Activated CD8-positive, alpha-beta memory T cell treated with anti-CD3 and anti-CD28 coated beads, Interleukin-2, amount 10 ng/mL, durations not matched to agents 7 days and 5 days (primary cell): ENCODE results near the gene PIAS4. TPM values are rescaled to one million over a fixed set of nuclear protein-coding genes. Genes with fewer than 3 reads are reported as not detected.
A peak's percentile ranks its signal among the peaks of the same experiment; 100 is the strongest.

Experiments used
- ATAC-seq: fragments of 150-1000 bp; cut with Tn5 transposase; one replicate; pipeline ENCODE4 v1.10.0; 2021; ENCODE audit warnings: moderate library complexity
- CTCF ChIA-PET: fragments of 350-600 bp; sonication (Branson Sonifier 250); formaldehyde crosslinking; loops from one replicate; lab custom pipeline; 2021; ENCODE audit warnings: antibody characterized with exemption; lab: Charles Lee
- DNase-seq: peaks from one replicate; pipeline ENCODE4 v3.0.0-alpha.2; 2020
- H3K27ac Mint-ChIP-seq: one replicate; pipeline ENCODE4 v1.8.0; 2021; ENCODE audit warnings: mild to moderate bottlenecking, mixed read lengths
- H3K27me3 Mint-ChIP-seq: one replicate; pipeline ENCODE4 v1.8.0; 2021; ENCODE audit warnings: mixed read lengths
- H3K36me3 Mint-ChIP-seq: one replicate; pipeline ENCODE4 v1.8.0; 2021; ENCODE audit warnings: mild to moderate bottlenecking, mixed read lengths
- H3K4me1 Mint-ChIP-seq: one replicate; pipeline ENCODE4 v1.8.0; 2021; ENCODE audit warnings: mixed read lengths
- H3K4me3 Mint-ChIP-seq: one replicate; pipeline ENCODE4 v1.8.0; 2021; ENCODE audit warnings: mild to moderate bottlenecking, moderate library complexity, mixed read lengths
- H3K9me3 Mint-ChIP-seq: one replicate; pipeline ENCODE4 v1.8.0; 2022; ENCODE audit warnings: low read depth, mixed read lengths
- total RNA-seq, 2 experiments: library from RNA; stranded (reverse); gene quantifications; one replicate each; pipeline ENCODE4 v1.2.3, GENCODE V29; 2021

PIAS4 gene
- total RNA-seq, 2 experiments from 2014 or later, result 34.0 to 39.4 TPM

DNA sequence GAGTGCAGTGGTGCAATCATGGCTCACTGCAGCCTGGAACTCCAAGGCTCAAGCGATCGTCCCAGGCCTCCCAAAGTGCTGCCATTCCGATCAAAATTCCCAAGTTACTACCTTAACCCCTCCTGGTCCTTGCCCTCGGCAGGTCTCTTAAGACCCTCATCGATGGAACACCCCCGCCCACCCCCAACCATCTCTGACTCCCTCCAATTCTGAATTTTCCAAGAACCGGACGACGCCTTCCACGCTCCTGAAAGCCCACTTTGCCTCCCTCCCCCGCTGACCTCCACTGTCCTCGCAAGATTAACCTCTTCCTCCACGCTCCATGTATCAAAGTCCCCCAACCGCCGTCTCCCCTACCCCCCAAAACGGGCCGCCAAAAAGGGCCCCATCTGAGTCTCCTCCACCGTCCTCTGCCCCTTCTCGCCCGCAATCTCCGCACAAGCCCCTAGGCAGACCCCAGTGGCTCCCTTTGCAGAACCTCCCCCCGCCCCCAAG lies 37.2 kb upstream of the PIAS4 start:
- Mint-ChIP-seq H3K27me3 (no peaks in the 10 kb centered on the region), H3K4me1 (peaks cover 25% of the 10 kb centered on the region), H3K9me3 (no peaks in the 10 kb centered on the region), H3K4me3 (peak overlapping the region; percentile 86), H3K27ac (peak overlapping the region; percentile 85), H3K36me3 (no peaks in the 10 kb centered on the region)
- ATAC-seq (no peak), DNase-seq (no peak)
- CTCF ChIA-PET, result interaction anchor here (0.6 to 2.2 kb wide), 8 partner anchors 14 to 862 kb away, joined by 3 to 17 read pairs (median 4); partner anchors contain the start of genes EEF2 and MRPL54

DNA sequence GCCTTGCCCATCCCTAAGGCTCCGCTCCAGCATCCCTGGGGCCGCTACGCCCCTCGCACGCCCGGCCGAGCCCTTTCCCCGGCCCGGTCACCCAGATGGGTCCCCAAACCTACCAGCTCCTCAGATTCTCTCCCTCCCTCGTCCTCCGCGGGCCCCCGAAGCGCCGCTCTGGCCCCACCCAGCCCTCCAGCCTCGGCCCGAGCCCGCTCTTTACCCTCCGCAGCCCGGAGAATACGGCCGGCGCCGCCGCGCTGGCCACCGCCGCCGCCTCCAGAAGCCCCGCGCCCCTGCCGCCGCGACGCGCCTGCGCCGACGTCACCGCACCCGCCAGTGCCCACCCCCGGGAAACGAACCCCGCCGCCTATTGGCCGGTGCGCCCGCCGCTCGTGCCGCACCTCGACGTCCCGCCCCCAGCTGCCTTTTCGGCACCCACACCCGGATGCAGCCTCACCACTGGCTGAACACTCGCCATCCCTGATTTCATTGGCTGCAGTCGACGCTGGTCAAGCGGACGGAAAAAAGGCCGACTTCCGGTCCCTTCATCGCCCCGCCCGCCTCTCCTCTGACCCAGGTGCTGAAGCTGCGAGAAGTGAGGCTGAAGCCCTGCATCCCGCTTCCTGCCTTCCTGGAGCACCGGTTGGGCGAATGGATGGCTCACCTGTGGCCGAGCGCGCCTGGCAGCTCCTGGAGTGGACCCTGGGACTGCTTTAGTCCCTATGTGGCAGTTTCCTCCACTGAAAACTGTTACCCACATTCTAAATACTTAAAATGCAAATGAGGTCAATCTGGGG lies 36.5 kb upstream of the PIAS4 start, which contains the start of gene DAPK3:
DAPK3 (minus strand) TSS at position 292 of the 791 bp plus-strand sequence. CDS start 1,364 bp downstream, outside the sequence.
- Mint-ChIP-seq H3K9me3 (no peaks in the 10 kb centered on the region), H3K4me3 (peak within 1 kb of the TSS; percentile 86), H3K27ac (peak within 1 kb of the TSS; percentile 85), H3K4me1 (peaks cover 25% of the 10 kb centered on the region), H3K27me3 (no peaks in the 10 kb centered on the region), H3K36me3 (peaks cover 5% of the 10 kb centered on the region)
- CTCF ChIA-PET, result interaction anchor here (0.6 to 2.2 kb wide), 10 partner anchors 8 to 861 kb away, joined by 3 to 17 read pairs (median 4); partner anchors contain the start of genes EEF2 and MRPL54
- DNase-seq (peak; percentile 96), ATAC-seq (peak; percentile 93)

DNA sequence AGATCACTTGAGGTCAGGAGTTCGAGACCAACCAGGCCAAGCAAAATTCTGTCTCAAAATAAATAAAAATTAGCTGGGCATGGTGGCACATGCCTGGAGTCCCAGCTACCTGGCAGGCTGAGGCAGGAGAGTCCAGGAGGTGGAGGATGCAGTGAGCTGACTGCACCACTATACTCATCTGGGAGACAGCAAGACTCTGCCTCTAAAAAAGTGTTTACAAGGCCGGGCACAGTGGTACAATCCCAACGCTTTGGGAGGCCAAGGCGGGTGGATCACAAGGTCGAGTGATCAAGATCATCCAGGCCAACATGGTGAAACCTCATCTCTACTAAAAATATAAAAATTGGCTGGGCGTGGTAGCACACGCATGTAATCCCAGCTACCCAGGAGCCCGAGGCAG lies 32.4 kb upstream of the PIAS4 start:
- Mint-ChIP-seq H3K4me1 (peaks cover 19% of the 10 kb centered on the region), H3K27ac (no peak overlapping the region), H3K4me3 (no peak overlapping the region), H3K9me3 (no peaks in the 10 kb centered on the region), H3K36me3 (peaks cover 35% of the 10 kb centered on the region), H3K27me3 (no peaks in the 10 kb centered on the region)
- no peak for DNase-seq
- ATAC-seq, result no peak
- CTCF ChIA-PET, result interaction anchor here (0.8 to 0.9 kb wide), 2 partner anchors 10 to 13 kb away, joined by 3 to 4 read pairs; partner anchors contain the start of gene EEF2

DNA sequence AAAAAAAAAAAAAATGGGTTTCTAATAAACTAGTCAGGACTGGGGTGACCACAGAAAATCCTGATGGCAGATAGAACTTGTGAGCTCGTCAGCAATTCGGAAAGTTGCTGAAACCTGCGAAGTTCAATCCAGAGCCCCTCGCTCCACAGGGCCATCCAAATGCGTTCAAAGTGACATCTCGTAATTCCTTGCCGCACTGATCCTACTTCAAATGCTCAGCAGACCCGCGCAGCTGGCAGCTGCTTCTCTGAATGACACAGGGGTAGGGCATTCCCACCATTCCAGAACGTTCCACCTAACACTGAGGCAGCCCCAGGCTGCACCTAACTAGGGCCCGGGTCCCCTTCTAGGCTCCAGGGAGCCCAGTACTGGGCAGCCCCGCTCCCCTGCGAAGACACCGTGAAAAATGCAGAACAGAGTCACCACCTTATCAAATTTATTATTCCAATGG lies 31.9 kb upstream of the PIAS4 start:
- peaks cover 37% of the 10 kb centered on the region for H3K36me3 Mint-ChIP-seq
- H3K9me3 Mint-ChIP-seq, result no peaks in the 10 kb centered on the region
- no peaks in the 10 kb centered on the region for H3K27me3 Mint-ChIP-seq
- CTCF ChIA-PET, result interaction anchor here (0.8 to 0.9 kb wide), 2 partner anchors 10 to 12 kb away, joined by 3 to 4 read pairs; partner anchors contain the start of gene EEF2
- H3K4me3 Mint-ChIP-seq, result no peak overlapping the region
- H3K4me1 Mint-ChIP-seq, result peaks cover 17% of the 10 kb centered on the region
- ATAC-seq (no peak), DNase-seq (no peak)
- H3K27ac Mint-ChIP-seq, result no peak overlapping the region

DNA sequence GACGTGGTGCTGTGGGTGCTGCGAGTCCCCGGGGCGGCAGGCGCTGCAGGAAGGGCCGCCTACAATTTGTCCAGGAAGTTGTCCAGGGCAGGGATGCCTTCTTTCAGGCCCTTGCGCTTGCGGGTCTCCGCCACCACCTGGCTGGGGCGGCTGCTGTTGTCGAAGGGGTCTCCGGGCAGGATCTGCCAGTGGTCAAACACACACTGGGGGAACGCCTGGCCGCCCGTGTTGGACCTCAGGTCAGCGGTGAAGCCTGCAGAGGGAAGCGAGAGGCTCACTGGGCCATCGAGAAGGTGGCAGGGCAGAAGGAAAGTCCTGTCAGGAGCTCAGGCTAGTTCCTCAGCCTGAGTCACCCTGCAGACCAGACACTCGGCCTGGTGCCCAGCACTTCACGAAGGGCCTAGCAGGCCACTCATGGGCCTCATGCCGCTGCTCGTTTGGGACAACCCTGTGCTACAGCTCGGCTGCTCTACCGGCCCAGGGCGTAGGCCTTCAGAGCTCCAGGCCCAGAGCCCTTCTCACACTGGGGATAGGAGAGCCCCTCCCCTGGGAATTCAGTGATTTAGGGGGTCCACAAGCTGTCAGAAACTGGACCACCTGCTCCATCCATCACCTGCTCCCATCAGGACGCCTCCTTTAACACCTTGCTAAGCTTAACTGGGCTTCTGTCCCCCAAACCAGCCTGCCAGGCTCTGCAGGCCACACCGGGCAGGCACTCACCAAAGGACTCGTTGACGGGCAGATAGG lies 30.9 kb upstream of the PIAS4 start:
- peak; percentile 41 for DNase-seq
- peaks cover 21% of the 10 kb centered on the region for H3K4me1 Mint-ChIP-seq
- peaks cover 47% of the 10 kb centered on the region for H3K36me3 Mint-ChIP-seq
- no peaks in the 10 kb centered on the region for H3K27me3 Mint-ChIP-seq
- no peaks in the 10 kb centered on the region for H3K9me3 Mint-ChIP-seq
- no peak for ATAC-seq
- CTCF ChIA-PET, result interaction anchor here (1.3 kb wide), 1 partner anchor 11 kb away, joined by 8 read pairs; no protein-coding TSS in a partner anchor
- H3K27ac Mint-ChIP-seq, result no peak overlapping the region
- H3K4me3 Mint-ChIP-seq, result no peak overlapping the region

DNA sequence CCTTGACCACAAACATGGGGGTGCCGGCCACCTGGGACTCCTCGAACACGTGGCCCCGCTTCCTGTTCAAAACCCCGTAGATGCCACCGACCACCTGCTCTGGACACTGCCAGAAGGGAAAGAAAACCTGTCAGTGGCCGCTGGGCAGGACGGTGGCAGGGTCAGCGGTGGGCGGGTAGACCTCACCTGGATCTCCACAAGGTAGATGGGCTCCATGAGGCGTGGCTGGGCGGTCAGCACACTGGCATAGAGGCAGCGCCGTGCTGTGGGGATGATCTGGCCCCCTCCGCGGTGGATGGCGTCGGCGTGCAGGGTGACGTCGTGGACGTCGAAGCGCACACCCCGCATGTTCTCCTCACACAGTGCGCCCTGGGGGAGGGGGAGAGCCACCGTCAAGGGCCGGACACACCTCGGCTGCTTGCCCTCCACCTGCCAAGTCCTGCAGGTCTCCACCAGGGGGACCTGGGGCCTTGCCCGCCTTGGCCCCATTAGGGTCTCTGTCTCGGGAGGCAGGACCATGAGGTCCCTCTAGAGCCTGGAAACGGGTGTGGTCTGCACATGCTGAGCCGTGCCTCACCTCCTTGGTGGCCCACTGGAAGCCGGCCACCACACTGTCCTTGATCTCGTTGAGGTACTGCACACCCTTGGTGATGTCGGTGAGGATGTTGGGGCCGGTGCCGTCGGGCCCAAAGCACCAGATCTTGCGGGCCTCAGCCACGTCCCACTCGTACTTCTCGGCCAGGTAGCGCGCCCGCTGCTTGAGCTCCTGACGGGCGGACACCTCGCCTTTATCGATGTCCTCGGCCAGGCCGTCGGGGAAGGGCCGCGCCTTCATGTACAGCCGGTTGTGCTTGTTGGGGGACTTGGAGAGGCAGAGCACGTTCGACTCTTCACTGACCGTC lies 30.0 kb upstream of the PIAS4 start:
- Mint-ChIP-seq H3K36me3 (peaks cover 56% of the 10 kb centered on the region), H3K4me3 (no peak overlapping the region), H3K27me3 (no peaks in the 10 kb centered on the region), H3K4me1 (peaks cover 27% of the 10 kb centered on the region), H3K9me3 (no peaks in the 10 kb centered on the region), H3K27ac (no peak overlapping the region)
- ATAC-seq (no peak), DNase-seq (peak; percentile 41)
- CTCF ChIA-PET, result interaction anchor here (1.3 kb wide), 1 partner anchor 10 kb away, joined by 8 read pairs; no protein-coding TSS in a partner anchor

DNA sequence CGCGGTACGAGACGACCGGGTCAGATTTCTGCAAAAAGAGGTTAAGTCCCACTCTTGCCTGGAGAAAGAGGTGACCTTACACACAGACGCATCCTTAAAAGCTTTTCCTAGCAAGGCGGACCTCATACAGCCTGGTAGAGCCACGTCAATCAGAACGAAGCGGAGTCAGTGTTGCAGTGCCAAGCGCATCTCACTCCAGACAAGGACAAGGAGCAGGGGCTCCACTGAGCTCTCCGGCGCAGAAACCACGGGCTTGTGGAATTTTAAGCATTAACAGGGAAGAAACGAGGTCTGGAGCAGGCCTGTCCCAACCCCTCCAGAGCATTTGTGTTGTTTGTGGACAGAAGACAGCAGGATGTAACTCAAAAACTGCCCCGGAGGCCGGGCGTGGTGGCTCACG lies 29.4 kb upstream of the PIAS4 start:
- Mint-ChIP-seq H3K4me1 (peaks cover 34% of the 10 kb centered on the region), H3K4me3 (no peak overlapping the region), H3K36me3 (peaks cover 62% of the 10 kb centered on the region), H3K9me3 (no peaks in the 10 kb centered on the region), H3K27me3 (no peaks in the 10 kb centered on the region), H3K27ac (peak overlapping the region; percentile 19)
- CTCF ChIA-PET, result no interaction called here
- DNase-seq (no peak), ATAC-seq (no peak)

DNA sequence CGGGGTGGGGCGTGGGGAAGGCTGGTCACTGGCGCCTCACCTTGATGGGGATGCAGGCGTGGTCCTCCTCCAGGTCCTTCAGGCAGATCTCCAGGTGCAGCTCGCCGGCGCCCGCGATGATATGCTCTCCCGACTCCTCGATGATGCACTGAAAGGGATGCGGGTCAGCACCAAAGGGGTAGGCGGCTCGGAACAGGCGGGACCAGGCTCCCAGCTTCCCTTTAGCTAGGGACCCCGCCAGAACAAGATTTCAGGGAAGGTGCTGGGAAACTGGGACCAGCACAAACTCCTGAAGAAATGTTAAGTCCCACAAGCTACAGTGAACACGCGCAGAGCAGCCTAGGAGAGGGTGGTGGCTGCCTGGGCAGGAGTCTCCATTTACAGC lies 28.3 kb upstream of the PIAS4 start:
- no peak for ATAC-seq
- H3K27ac Mint-ChIP-seq, result peak overlapping the region; percentile 18
- H3K4me1 Mint-ChIP-seq, result peaks cover 45% of the 10 kb centered on the region
- H3K27me3 Mint-ChIP-seq, result no peaks in the 10 kb centered on the region
- H3K4me3 Mint-ChIP-seq, result no peak overlapping the region
- H3K9me3 Mint-ChIP-seq, result no peaks in the 10 kb centered on the region
- peaks cover 73% of the 10 kb centered on the region for H3K36me3 Mint-ChIP-seq
- DNase-seq, result no peak
- CTCF ChIA-PET, result interaction anchor here (1.0 kb wide), 1 partner anchor 228 kb away, joined by 3 read pairs; no protein-coding TSS in a partner anchor

DNA sequence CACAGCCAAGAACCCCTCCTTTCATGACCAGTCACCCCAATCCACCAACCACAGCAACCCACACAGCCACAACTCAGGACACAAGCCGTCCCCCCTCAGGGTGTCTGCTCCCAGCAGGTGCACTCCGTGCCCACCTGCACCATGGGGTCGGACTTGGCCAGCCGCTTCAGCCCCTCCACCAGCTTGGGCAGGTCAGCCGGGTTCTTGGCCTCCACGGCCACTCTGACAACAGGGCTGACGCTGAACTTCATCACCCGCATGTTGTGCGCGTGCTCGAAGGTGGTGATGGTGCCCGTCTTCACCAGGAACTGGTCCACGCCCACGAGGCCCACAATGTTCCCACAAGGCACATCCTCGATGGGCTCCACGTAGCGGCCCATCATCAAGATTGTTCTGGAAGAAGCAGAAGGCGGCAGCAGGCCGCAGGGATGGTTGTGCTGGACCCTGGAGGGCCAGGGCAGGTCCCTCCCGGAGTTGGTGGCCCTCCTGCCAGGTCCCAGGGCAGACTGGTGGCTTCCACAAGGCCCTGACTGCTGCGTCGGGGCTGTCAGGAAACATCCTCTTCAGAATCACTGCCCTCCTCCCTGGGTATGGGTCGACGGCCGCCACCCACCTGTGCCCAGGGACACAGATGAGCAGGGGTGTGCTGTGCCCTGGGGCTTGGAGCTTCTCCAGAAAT lies 27.7 kb upstream of the PIAS4 start:
- Mint-ChIP-seq H3K9me3 (no peaks in the 10 kb centered on the region), H3K36me3 (peaks cover 79% of the 10 kb centered on the region), H3K4me1 (peaks cover 46% of the 10 kb centered on the region), H3K27ac (no peak overlapping the region), H3K4me3 (no peak overlapping the region), H3K27me3 (no peaks in the 10 kb centered on the region)
- CTCF ChIA-PET, result interaction anchor here (0.6 to 1.0 kb wide), 2 partner anchors 185 to 227 kb away, joined by 3 read pairs; no protein-coding TSS in a partner anchor
- no peak for ATAC-seq
- no peak for DNase-seq

DNA sequence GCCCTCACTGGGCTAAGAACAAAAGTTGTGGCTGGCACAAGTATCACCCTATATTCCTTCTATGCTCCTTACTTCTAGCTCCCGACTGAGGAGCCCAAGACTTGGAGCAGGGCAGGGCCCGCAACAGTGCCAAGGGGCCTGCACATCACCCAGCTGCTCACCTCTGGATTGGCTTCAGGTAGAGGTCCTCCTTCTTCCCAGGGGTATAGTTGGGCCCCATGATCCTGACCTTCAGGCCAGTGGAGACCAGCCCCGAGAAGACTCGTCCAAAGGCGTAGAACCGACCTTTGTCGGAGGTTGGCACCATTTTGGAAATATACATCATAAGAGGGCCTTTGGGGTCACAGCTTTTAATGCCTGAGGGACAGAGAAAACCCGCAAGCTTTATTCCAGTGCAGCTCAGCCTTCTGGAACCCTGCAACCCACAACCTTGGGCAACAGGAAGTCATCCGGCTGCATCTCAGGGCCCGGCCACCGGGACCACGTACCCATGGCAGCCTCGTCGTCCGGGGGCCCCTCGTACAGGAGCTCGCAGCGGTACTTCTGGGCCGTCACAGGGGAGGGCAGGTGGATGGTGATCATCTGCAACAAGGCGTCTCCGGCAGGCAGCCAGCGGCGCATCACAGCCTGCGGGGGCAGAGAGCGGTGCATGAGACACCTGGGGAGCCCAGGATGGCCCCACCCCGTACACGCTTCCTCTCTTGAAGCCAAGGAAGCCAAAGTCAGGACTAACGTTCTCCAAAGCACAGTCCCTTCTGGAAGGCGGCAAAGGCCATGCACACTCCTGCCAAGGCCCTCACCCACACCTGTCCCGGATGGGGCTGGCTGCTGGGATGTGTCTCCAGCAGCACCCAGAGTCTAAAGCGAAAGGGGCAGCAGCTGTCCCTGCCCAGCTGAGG lies 26.9 kb upstream of the PIAS4 start:
- H3K36me3 Mint-ChIP-seq, result peaks cover 79% of the 10 kb centered on the region
- no peak for DNase-seq
- no peak overlapping the region for H3K4me3 Mint-ChIP-seq
- CTCF ChIA-PET, result interaction anchor here (0.6 kb wide), 1 partner anchor 186 kb away, joined by 3 read pairs; no protein-coding TSS in a partner anchor
- H3K4me1 Mint-ChIP-seq, result peaks cover 48% of the 10 kb centered on the region
- no peaks in the 10 kb centered on the region for H3K27me3 Mint-ChIP-seq
- no peak overlapping the region for H3K27ac Mint-ChIP-seq
- no peak for ATAC-seq
- H3K9me3 Mint-ChIP-seq, result no peaks in the 10 kb centered on the region

DNA sequence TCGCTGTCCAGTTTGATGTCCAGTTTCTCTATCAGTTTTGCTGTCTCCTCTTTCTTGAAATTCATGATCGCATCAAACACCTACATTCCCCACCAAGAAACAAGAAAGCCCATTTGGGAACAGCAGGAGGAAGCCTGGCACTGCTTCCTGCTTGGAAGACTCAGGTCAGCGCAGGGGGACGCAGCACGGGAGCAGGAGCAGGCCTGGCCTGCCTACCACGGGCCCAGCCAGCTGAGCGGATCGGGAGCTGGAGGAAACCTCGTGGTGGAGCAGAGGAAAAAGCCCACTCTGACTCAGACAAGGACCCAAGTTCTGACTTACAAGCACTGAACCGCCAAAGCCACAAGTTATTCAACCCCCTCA lies 26.2 kb upstream of the PIAS4 start:
- no peak overlapping the region for H3K27ac Mint-ChIP-seq
- H3K4me1 Mint-ChIP-seq, result peaks cover 51% of the 10 kb centered on the region
- H3K9me3 Mint-ChIP-seq, result no peaks in the 10 kb centered on the region
- H3K27me3 Mint-ChIP-seq, result no peaks in the 10 kb centered on the region
- H3K36me3 Mint-ChIP-seq, result peaks cover 71% of the 10 kb centered on the region
- H3K4me3 Mint-ChIP-seq, result no peak overlapping the region
- ATAC-seq, result no peak
- no peak for DNase-seq
- CTCF ChIA-PET, result no interaction called here
